Measurements from ENCODE around the gene MBD3L4. TPM values are rescaled to one million over a fixed set of nuclear protein-coding genes. Genes with fewer than 3 reads are reported as not detected.
"Not testable (repeated sequence)": the region's sequence is repeated elsewhere in the genome, so short reads cannot be mapped to it uniquely, and the experiment has no call there.

The MBD3L4 gene
- not detected in 2 replicates for total RNA-seq (2014; rRNA removed; shearing (Covaris generic); ENCODE audit: low replicate concordance)

GRCh38 chr19:7040079-7040478, at the start of gene MBD3L4:
Gene MBD3L4 (minus strand): TSS chr19:7040179. CDS start chr19:7040144, 35 bp downstream.
- DNase-seq (ENCODE audit: low read depth); in situ Hi-C loops (cut with HindIII; ENCODE audit: low pct_unique_long_range_greater_than_20kb, low sequenced_read_pairs): not testable (repeated sequence)

- in situ Hi-C loops (cut with HindIII; ENCODE audit: low pct_unique_long_range_greater_than_20kb, low sequenced_read_pairs): no loop called here
- DNase-seq (ENCODE audit: low read depth): no peak
These were observed 49.0 kb upstream of the MBD3L4 start for GRCh38 chr19:7088999-7089398.

DNA sequence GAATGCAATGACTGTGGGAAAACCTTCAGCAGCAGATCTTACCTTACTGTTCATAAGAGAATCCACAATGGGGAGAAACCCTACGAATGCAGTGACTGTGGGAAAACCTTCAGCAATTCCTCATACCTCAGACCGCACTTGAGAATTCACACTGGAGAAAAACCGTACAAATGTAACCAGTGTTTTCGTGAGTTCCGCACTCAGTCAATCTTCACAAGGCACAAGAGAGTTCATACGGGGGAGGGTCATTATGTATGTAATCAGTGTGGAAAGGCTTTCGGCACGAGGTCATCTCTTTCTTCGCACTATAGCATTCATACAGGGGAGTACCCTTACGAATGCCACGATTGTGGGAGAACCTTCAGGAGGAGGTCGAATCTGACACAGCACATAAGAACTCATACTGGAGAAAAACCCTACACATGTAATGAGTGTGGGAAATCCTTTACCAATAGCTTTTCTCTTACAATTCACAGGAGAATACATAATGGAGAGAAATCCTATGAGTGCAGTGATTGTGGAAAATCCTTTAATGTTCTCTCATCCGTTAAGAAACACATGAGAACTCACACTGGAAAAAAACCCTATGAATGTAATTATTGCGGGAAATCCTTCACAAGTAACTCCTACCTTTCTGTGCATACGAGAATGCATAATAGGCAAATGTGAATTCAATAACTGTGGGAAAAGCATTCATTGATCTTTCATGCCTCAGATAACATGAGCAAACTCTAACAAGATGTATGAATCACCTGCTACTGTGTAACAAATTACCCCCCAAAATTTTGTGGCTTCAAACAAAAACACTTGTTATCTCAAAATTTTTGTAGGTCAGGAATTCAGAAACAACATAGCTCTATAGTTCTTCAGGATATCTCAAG, 43.3 kb upstream of the MBD3L4 start:
- in situ Hi-C loops (cut with HindIII; ENCODE audit: low pct_unique_long_range_greater_than_20kb, low sequenced_read_pairs): no loop called here
- peak; percentile 34 for DNase-seq (ENCODE audit: low read depth)

GRCh38 chr19:7078008-7078407, 38.0 kb upstream of the MBD3L4 start:
- DNase-seq (ENCODE audit: low read depth): no peak
- in situ Hi-C loops (cut with HindIII; ENCODE audit: low pct_unique_long_range_greater_than_20kb, low sequenced_read_pairs): no loop called here

DNA sequence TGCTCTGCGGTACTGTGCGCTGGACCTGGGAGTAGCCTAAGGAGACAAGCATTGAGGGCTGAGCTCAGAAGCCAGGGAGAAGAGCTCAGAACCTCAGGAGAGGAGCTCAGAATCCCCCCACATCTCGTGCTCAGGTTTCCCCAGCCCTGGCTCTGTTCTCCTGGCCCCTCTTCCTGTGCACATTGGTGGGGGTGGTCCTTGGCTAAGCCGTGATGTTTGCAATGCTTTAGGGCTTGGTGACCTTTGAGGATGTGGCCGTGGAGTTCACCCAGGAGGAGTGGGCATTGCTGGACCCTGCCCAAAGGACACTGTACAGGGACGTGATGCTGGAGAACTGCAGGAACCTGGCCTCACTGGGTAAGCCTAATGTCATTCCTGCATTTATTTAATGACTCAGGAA, 36.2 kb upstream of the MBD3L4 start:
- DNase-seq (ENCODE audit: low read depth): no peak
- in situ Hi-C loops (cut with HindIII; ENCODE audit: low pct_unique_long_range_greater_than_20kb, low sequenced_read_pairs): no loop called here

DNA sequence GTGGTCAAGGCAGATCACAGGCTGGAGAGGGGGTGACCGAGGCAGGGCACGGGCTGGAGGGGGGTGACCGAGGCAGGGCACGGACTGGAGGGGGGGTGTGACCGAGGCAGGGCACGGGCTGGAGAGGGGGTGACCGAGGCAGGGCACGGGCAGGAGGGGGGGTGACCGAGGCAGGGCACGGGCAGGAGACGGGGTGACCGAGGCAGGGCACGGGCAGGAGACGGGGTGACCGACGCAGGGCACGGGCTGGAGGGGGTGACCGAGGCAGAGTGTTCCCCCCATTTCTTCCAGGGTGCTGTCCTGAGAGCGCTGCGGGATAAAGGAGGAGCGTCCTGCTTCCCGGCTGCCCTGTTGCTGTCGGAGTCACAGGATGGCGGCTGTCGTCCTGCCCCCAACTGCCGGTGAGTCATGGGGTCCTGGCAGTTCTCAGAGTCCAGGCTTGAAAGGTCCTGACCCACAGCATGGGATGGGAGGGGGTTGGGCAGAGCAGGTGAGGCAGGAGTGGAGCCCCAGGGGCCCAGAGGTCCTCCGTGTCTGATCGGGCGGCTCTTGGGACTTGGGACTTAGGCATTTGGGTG, 34.8 kb upstream of the MBD3L4 start:
- no peak for DNase-seq (ENCODE audit: low read depth)
- in situ Hi-C loops (cut with HindIII; ENCODE audit: low pct_unique_long_range_greater_than_20kb, low sequenced_read_pairs): no loop called here

GRCh38 chr19:7072541-7072940, 32.6 kb upstream of the MBD3L4 start:
- no peak for DNase-seq (ENCODE audit: low read depth)
- in situ Hi-C loops (cut with HindIII; ENCODE audit: low pct_unique_long_range_greater_than_20kb, low sequenced_read_pairs): no loop called here

GRCh38 chr19:7069904-7070226, 29.9 kb upstream of the MBD3L4 start:
- in situ Hi-C loops (cut with HindIII; ENCODE audit: low pct_unique_long_range_greater_than_20kb, low sequenced_read_pairs): no loop called here
- no peak for DNase-seq (ENCODE audit: low read depth)

DNA sequence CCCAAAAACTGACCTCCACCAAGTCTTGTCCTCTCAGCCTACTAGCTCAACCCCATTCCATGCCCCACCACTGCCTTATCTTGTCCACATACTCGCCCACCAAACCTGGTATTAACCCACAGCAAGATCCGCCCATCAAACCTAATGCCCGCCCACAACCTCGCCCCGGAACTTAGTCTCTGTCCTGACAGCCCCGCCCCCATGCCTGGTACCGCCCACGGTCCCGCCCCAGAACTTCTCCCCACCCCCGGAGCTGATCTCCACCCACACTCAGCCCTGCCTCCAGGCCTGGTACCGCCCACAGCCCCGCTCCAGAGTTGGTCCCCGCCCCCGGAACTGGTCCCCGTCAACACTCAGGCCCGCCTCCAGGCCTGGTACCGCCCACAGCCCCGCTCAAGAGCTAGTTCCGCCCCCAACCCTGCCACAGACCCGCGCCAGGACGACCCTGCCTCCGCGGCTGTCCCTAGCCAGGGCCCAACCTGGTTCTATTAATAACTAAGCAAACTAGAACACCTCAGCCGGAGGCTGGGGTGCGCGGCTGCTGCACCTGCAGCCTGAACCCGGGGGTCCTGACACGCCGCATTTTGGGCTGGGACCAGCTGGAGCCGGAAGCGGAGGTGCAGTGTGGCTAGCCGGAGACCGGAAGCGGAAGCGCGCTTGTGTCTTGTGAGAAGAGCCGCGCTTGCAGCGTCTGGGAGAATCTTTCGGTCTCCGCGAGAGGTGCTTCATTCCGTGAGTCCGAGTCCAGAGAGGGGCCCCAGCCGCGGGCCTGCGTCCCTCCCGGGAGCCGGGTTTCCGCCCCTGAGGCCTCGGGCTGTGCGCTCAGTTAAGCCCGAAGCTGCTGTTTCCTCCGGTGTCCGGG, 29.3 kb upstream of the MBD3L4 start, which contains the start of gene ZNF557:
TSS of gene ZNF557 (plus strand) at position 662 of the 862 bp plus-strand sequence. CDS start 5,372 bp downstream, outside the sequence.
- DNase-seq (ENCODE audit: low read depth): peak; percentile 88
- in situ Hi-C loops (cut with HindIII; ENCODE audit: low pct_unique_long_range_greater_than_20kb, low sequenced_read_pairs): no loop called here

GRCh38 chr19:7068599-7068998, 28.6 kb upstream of the MBD3L4 start:
- DNase-seq (ENCODE audit: low read depth): no peak
- in situ Hi-C loops (cut with HindIII; ENCODE audit: low pct_unique_long_range_greater_than_20kb, low sequenced_read_pairs): no loop called here

DNA sequence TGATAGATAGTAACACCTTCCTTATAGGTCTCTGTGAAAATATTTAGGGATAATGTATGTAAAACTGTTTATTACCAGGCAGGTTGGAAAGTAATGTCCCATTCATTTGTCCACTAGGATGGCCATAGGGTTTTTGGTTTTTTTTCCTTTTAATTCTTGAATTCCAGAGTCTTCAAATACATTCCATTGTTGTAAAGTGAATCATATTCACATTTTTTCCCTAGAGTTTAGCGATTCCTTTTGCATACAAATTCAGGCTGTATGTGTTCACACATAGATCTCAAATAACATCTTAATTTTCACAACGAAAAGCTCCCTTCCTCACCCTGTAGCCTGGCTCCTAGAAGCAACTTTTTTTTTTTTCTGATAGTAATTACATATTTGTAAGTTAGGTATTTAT, 27.7 kb upstream of the MBD3L4 start:
- DNase-seq (ENCODE audit: low read depth): no peak
- in situ Hi-C loops (cut with HindIII; ENCODE audit: low pct_unique_long_range_greater_than_20kb, low sequenced_read_pairs): no loop called here

- in situ Hi-C loops (cut with HindIII; ENCODE audit: low pct_unique_long_range_greater_than_20kb, low sequenced_read_pairs); DNase-seq (ENCODE audit: low read depth): not testable (repeated sequence)
These were observed 27.1 kb upstream of the MBD3L4 start for GRCh38 chr19:7067122-7067521.

DNA sequence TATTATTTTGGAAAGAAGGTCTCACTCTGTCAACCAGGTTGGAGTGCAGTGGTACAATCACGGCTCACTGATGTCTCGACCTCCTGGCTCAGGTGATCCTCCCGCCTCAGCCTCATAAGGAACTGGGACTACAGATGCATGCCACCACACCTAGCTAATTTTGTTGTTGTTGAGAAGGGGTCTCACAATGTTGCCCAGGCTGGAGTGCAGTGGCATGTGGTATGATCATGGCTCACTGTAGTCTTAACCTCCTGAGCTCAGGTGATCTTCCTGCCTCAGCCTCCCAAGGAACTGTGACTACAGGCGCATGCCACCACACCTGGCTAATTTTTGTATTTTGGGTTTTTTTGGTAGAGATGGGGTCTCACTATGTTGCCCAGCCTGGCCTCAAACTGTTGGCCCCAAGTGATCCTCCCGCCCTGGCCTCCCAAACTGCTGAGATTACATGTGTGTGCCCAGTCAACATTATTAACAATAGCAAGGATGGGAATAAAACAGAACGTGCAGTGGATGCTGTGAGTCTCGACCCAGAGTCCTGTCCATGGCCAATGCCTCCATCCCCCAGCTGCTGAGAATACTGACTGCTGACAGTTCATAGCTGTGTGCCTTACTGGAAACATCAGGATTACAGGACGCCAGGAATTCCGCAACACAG, 23.9 kb upstream of the MBD3L4 start:
- in situ Hi-C loops (cut with HindIII; ENCODE audit: low pct_unique_long_range_greater_than_20kb, low sequenced_read_pairs): no loop called here

GRCh38 chr19:7063339-7063738, 23.4 kb upstream of the MBD3L4 start:
- in situ Hi-C loops (cut with HindIII; ENCODE audit: low pct_unique_long_range_greater_than_20kb, low sequenced_read_pairs): no loop called here
- DNase-seq (ENCODE audit: low read depth): no peak

More for the DNA sequence above, 23.9 kb upstream of the MBD3L4 start:
- no peak for DNase-seq (ENCODE audit: low read depth)

DNA sequence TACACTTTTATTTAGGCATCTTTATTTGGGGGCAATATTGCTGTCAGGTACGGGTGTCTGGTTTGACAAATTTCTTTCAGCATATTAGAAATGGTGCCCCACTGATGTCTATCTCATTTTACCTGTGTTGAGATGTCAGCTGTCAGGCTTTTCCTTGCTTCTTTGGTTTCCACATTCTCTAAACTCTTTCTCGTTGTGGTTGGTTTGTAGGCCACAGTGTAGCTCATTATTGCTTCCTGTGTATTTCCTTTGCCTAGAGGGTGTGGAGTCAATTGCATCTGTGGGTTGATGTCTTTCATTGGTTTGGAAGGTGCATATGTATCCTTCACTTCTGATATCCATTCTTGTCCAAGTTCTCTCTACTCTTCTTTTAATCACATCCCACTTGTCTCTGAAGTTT, 20.0 kb upstream of the MBD3L4 start:
- in situ Hi-C loops (cut with HindIII; ENCODE audit: low pct_unique_long_range_greater_than_20kb, low sequenced_read_pairs); DNase-seq (ENCODE audit: low read depth): not testable (repeated sequence)

DNA sequence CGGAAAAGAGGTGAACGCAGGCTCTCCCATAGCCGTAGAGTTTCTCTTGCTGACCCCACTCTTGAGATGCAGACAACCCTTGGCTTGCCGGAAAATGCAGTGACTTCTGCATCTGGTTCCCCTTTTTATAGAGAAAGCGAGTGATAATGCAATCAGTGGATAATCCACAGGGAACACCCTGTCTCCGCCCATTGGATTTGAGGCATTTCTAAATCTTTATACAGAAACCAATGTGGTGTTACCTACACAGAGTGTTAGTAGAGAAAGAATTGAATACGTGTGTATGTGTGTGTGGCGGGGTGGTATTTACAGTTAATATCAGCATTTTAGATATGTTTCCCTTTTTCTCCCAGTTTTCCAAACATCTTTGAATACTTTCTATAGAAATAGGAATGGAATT, 18.6 kb upstream of the MBD3L4 start, which contains the start of gene MBD3L3:
TSS of gene MBD3L3 (minus strand) at position 101 of the 400 bp plus-strand sequence. CDS start at position 30, 71 bp downstream.
- DNase-seq (ENCODE audit: low read depth); in situ Hi-C loops (cut with HindIII; ENCODE audit: low pct_unique_long_range_greater_than_20kb, low sequenced_read_pairs): not testable (repeated sequence)

DNA sequence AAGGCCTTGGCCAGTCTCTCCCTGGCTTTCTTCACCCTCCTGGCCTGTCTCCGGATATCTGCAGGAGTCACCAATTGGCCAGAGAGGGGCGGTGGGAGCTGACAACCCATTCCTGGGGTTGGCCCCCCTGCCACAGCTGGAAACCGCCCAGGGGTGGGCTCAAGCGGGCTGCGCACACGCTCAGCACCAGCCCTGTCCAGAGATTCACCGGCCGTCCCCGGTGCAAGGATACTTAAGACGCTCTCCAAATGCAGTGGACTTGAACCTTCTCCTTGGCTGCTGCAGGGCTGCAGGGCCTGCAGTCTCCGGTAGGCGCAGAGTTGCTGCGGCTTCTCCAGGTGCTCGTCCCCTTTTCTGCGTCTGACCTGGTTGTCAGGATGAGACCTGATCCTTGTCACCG, 16.4 kb upstream of the MBD3L4 start:
- DNase-seq (ENCODE audit: low read depth); in situ Hi-C loops (cut with HindIII; ENCODE audit: low pct_unique_long_range_greater_than_20kb, low sequenced_read_pairs): not testable (repeated sequence)

DNA sequence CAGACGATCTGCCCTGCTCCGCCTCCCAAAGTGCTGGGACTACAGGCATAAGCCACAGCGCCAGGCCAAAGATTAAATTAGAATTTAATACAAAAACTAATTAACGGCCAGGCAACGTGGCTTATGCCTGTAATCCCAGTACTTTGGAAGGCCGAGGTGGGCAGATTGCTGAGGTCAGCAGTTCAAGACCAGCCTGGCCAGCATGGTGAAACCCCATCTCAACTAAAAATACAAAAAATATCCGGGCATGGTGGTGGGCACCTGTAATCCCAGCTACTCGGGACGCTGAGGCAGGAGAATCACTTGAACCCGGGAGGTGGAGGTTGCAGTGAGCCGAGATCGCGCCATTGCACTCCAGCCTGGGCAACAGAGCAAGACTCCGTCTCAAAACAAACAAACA, 15.7 kb upstream of the MBD3L4 start:
- in situ Hi-C loops (cut with HindIII; ENCODE audit: low pct_unique_long_range_greater_than_20kb, low sequenced_read_pairs); DNase-seq (ENCODE audit: low read depth): not testable (repeated sequence)

All from Caki2 (cell line).